Measurements from ENCODE around the gene ZMYND19. TPM values are rescaled to one million over a fixed set of nuclear protein-coding genes. Genes with fewer than 3 reads are reported as not detected.
"Not testable (repeated sequence)": the region's sequence is repeated elsewhere in the genome, so short reads cannot be mapped to it uniquely, and the experiment has no call there.

The ZMYND19 gene
- 22.2 TPM for total RNA-seq

DNA sequence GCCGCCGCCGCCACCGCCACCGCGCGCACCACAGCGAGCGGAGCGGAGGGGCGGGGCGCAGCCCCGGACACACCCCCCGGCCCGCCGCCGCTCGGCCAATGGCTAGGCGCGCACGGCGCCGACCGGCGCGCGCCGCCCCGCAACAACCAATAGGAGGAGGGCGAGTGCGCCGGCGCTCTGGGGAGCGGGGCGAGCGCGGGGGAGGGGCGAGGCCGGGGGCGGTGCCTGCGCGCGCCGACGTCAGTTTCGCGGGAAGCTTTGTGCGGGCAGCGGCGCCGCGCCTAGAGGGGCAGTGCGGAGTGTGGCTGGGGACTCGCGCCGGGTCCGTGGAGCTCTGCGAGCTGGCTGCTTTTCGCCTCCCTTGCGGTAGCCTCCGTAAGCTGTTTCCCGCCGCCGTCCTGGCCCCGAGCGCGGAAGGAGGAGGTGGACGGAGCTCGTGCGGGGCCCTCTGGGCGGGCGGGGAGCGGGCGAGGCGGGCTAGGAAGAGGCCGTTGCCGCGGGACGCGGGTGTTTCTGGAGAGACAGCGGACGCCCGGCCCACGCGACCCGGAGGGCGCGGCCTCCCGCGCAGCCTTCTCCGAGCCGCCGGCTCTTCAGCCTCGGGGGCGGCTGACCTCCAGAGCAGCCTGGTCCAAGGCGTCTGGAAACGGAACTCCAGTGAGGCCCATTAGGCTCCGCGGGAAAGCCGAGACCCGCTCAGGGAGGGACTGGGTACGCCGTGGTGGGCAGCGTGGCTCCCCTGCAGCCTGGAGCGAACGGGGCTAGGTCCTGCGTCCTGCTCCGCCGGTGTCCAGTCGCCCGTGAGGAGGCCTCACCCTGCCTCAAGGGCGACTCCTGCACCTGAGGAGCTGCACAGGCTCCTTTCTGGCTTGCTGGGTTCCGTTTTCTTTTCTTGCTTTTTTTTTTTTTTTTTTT is at the start of gene ZMYND19:
ZMYND19 (minus strand) TSS at position 44 of the 915 bp plus-strand sequence. CDS start 249 bp downstream, outside the sequence.
- peak; percentile 89 for DNase-seq (ENCODE audit: low spot score)

DNA sequence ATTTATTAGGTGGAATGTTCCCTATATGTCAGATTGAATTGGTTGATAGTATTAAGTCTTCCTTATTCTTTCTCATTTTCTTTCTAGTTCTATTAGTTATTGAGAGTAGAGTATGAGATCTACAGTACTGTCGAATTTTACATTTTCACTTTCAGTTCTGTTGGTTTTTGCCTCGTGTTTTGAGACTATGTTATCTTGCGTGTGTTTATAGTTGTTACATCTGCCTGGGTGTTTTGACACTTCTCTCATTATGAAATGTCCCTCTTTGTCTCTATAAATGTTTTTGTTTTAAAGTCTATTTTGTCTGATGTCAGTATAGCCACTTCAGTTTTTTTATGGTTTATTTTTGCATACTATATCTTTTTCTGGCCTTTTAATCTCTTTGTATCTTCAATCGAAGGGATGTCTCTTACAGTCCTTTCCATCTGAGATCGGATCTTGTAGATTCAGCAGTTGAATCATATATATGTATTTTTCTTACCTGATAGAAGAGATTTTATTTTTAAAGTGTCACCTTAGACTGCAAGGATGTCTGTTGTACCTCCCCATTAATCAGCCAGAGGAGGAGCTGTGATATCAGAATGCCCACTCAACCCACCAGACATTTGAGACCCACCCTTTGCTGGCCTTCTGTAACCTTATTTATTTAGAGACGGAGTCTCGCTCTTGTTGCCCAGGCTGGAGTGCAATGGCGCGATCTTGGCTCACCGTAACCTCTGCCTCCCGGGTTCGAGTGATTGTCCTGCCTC is 49.2 kb upstream of the ZMYND19 start:
- no peak for DNase-seq (ENCODE audit: low spot score)

DNA sequence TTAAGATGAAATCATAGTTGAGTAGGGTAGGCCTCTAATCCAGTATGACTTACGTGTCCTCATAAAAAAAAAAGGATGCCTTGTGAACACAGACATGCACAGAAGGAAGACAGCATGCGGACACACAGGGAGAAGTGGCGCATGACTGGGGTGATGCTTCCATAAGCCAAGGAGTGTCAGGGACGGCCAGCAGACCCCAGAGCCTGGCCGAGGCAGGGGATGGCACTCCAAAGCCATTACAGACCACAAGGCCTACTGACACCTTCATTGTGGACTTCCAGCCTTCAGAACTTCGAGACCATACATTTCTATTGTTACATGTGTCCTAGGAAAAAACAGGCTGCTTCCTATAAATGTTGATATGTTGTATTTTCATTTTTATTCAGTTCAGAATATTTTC is 48.4 kb upstream of the ZMYND19 start:
- no peak for DNase-seq (ENCODE audit: low spot score)

DNA sequence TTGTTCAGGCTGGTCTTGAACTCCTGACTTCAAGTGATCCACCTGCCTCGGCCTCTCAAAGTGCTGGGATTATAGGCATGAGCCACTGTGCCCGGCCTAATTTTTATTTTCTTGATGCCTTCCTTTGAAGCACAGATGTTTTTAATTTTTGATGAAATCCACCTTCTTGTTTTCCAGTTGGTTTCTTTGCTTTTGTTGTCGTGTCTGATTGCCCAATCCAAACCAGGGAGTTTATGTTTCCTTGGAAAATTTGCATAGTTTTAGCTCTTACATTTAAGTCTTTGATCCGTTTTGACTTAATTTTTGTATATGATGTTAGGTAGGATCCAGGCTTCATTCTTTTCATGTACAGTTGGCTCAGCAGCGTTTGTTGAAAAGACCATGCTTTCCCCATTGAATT is 43.7 kb upstream of the ZMYND19 start:
- DNase-seq (ENCODE audit: low spot score): no peak

DNA sequence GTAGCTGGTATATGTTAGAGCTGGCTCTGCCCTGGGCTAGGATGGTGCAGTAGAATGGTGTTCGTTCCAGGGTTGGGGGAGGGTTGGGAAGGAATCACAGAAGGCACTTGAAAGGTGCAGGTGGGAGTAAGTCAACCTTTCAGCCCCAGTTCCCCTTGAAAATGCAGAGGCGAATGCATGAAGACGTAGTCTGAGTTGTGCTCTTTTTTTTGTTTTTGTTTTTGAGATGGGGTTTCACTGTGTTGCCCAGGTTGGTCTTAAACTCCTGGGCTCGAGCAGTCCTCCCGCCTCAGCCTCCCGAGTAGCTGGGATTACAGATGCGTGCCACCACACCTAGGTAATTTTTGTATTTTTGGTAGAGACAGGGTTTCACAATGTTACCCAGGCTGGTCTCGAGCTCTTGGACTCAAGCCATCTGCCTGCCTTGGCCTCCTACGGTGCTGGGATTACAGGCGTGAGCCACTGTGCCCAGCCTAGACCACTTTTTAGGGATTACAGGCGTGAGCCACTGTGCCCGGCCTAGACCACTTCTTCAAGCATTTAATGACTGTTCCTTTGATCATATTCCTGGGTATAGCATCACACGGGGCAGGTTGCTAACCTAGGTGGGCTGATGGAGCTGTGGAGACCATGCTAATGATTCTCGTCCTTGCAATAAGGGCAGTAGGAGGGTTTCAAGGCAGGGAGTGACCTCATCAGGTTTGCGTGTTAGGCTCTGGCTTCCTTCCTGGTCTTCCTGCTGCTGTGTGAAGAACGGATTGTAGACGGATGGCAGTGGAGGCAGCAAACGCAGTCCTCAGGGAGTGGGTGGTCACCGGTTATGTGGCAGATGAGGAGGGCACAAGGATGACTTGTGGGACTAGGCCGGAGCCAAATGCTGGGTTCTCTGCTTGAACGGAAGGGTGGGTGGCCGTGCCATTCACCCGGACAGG is 42.2 kb upstream of the ZMYND19 start:
- DNase-seq (ENCODE audit: low spot score): no peak

DNA sequence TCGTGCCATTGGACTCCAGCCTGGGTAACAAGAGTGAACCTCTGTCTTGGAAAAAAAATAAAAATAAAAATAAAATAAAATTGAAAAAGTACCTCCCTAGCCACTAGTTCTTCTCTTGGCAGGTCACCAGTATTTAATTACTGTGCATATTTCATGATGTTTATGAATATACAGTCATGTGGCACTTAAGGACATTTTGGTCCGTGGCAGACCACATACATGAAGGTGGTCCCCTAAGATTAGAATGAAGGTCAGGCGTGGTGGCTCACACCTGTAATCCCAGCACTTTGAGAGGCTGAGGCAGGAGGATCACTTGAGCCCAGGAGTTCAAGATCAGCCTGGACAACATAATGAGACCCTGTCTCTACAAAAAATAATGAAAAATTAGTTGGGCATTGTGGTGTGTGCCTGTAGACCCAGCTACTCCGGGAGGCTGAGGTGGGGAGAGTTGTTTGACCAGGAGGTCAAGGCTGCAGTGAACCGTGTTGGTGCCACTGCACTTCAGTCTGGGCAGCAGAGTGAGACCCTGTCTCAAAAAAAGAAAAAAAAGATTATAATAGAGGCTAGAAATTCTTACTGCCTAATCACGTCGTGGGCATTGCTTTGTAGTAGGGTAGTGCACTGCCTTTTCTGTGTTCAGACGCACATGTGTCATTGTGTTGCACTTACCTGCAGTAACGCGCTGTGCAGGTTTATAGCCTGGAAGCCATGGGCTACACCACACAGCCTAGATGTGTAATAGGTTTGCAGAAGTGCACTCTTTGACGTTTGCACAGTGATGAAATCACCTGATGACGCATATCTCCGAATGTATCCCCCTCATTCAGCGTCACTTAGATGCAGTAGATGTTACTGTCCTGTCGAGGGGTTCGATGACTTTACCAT is 41.3 kb upstream of the ZMYND19 start:
- no peak for DNase-seq (ENCODE audit: low spot score)

DNA sequence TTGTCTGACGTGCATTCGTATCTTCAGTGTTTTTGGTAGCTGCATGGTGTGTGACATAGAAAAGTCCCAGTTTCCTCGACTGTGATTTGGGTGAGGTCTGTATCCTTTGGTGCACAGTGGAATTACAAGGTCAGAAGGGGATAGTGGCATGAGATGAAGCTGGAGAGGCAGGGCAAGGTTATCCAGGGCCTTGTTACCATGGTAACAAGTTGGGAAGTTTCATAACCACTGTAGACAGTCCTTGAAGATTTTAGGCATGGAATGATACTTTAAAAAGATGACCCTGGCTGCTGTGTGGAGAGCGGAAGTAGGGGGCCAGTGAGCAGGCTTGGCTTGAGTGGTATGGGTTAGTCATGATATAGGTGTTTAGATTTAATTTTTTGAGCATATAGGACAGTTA is 40.4 kb upstream of the ZMYND19 start:
- DNase-seq (ENCODE audit: low spot score): no peak

DNA sequence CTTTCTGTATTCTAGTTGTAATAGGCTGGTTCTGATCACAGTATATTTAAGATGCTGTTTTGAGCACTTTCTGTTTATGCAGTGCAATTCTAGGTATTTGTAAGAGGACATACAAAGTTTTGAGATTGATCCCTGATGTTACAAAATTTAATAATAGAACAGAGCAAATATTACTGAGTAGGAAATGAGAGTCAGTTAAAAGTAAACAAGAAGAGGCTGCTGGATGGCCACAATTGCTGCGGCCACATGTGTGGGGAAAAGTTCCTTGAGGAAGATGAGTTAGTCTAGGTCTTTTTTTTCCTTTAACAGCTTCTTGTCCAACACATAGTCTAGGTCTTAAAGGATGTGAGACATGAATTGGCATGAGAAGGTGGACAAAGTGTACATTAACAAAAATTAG is 39.8 kb upstream of the ZMYND19 start:
- no peak for DNase-seq (ENCODE audit: low spot score)

DNA sequence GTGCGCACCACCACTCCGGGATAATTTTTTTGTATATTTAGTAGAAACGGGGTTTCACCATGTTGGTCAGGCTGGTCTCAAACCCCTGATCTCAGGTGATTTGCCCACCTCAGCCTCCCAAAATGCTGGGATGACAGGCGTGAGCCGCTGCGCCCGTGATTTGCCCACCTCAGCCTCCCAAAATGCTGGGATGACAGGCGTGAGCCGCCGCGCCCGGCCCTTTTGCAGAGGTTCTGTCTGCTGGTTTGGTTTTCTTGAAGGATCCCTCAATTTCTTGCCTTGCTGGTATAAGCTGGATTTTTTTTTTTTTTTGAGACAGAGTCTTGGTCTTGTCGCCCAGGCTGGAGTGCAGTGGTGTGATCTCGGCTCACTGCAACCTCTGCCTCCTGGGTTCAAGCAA is 37.1 kb upstream of the ZMYND19 start:
- DNase-seq (ENCODE audit: low spot score): not testable (repeated sequence)

DNA sequence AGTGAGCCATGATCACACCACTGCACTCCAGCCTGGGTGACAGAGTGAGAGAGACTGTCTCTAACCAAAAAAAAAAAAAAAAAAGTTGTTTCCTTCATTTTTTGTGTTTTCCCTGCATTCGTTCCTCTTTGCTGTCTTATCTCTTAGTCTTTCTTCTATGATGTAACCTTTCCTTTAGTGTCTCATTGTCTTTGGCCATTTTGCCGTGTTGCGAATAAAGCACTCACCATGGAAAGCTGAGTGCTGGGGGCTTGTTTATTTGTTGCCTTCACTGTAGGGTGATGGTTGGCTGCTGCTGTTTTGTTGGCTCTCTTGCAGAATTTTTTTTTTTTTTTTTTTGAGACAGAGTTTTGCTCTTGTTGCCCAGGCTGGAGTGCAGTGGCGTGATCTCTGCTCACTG is 36.2 kb upstream of the ZMYND19 start:
- no peak for DNase-seq (ENCODE audit: low spot score)

DNA sequence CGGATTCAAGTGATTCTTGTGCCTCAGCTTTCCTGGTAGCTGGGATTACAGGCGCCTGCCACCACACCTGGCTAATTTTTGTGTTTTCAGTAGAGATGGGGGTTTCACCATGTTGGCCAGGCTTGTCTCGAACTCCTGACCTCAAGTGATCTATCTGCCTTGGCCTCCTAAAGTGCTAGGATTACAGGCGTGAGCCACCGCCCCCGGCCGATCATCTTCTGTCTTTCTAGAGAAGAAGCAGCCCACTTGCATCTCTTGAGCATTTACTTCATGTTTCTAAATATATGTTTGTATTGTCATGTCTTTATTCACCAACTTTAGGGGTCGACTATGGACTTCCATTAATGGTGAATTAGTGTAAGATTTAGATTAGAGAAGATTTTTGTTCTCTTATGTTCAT is 31.9 kb upstream of the ZMYND19 start:
- not testable (repeated sequence) for DNase-seq (ENCODE audit: low spot score)

DNA sequence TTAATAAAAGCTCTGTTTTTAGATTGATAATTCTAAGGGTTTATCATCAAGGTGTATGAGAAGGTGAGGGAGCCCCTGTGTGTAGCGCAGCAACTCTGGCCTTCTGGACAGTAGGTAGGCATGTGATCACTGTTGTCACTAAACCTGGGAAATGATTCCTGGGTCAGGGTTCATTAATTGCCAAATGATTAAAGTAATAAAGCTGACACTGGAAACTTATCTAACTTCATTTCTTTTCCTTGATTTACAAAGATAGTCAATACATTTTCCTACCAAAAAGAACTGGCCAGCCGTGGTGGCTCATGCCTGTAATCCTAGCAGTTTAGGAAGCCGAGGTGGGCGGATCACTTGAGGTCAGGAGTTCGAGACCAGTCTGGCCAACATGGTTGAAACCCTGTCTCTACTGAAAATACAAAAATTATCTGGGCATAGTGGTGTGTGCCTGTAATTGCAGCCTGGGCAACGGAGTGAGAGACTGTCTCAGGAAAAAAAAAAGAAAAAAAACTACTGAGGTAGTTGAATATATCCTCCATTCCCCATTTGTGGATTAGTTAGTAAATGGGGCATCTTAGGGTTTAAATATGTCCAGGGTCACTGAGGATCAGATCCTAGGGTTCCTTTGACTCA is 30.9 kb upstream of the ZMYND19 start:
- no peak for DNase-seq (ENCODE audit: low spot score)

DNA sequence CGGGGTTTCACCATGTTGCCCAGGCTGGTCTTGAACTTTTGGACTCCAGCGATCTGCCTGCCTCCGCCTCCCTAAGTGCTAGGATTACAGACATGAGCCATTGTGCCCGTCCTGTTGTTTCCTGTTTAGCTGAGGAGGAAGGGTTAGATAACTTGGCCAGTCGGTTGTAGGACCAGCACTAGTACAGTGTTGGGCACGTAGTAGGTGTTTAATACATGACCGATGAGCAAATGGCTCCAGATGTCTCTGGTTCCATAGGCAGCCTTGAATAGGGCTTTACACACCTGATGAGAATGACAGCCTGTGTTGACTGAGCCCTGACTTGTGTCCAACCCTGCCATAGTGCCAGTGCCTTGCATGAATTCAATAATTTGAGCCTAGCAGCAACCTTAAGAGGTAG is 30.3 kb upstream of the ZMYND19 start:
- DNase-seq (ENCODE audit: low spot score): no peak

DNA sequence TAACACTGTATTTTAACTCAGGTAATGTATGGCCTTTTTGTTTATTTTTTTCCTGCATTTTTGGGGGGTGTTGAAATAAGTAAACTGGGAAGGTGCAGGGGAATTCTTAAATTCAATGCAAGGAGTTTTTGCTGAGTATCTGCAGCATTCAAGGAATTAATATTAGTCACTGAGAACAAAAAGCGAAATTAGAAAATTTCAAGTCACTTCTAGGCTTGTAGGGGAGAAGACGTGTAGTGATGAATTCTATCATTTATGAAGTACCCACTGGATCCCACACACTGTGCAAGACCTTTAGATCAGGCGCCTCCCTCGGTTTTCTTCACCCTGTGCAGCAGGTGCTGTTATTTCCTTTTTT is 29.7 kb upstream of the ZMYND19 start:
- no peak for DNase-seq (ENCODE audit: low spot score)

DNA sequence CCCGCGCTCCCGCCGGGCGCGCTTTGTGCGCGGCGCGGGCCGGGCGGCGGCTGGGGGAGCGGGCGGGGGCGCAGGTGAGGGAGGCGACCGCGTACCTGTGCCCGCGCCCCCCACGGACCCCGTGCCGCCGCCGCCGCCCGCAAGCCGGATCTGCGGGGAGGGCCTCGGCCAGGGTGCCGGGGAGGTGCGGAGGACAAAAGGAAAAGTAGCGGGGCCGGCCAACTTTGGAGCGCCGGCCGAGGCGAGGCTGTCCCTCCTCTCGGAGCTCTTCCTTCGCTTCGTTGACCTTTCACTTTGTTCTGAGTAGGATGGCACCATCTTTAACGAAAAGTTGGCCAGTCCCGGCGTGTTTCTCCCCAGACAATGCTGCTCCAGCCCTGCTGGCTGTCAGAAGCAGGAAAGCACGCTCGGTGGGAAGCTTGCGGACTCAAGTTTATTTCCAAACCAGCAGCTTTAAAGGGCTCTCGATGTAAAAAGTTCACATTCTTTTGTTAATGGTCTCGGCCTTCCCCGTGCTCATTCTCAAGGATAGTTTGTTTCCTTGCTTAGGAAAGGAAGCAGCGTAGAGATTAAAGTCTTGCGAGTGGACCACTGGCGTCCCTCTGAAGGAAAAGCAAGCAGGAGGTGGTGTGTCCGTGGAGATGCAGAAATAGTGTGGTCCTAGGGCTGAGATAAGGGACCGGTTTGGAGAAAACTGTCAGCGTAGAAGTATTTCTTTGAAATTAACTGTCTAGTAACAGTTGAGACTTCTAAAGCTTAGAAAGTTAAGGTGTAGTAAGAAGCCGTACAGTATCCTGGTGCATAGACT is 29.1 kb upstream of the ZMYND19 start:
- DNase-seq (ENCODE audit: low spot score): no peak

DNA sequence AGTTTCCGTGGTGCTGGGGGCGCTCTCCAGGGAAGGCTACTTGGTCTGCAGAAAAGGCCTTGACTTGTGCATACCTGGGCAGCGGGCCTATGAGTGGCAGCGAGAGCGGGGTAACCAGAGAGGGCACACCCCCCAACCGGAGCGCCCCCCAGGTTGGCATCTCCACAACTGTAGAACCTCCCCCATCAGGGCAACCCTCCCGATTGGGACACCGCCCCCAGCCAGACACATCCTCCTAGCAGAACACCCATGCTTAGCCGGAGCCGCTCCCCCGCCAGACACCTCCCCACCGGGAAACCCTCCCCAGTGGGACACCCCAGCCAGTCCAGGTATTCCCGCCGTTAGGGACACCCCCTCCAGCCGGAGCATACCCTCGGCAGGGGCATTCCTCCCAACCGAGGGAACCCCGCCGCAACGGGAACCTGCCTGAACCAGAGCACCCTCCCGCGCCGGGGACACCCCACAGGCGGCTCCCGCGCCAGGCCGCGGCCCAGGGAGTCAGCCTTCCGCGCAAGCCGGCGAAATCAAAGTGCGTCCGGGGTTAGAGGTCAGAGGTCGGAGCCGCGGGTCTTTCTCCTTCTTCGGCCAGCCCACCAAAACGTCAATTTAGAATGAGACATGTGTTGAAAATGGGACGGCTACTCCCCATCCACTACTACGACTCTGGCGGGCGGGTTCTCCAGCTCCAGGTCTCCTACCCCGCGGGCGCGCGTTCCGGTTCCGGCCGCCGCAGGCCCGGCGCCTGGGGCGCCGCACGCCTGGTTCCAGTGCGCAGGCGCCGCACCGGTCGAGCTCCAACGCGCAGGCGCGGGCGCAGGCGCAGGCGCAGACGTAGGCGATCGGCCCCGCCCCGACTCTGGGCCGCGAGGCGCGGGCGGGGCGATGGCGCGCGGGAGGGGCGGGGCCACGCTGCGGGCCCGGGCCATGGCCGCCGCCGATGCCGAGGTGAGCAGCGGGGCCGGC is 28.1 kb upstream of the ZMYND19 start, which contains the start of gene EHMT1:
EHMT1 (plus strand) TSS at position 901 of the 963 bp plus-strand sequence; CDS start at position 925, 24 bp downstream.
- DNase-seq (ENCODE audit: low spot score): peak; percentile 90

DNA sequence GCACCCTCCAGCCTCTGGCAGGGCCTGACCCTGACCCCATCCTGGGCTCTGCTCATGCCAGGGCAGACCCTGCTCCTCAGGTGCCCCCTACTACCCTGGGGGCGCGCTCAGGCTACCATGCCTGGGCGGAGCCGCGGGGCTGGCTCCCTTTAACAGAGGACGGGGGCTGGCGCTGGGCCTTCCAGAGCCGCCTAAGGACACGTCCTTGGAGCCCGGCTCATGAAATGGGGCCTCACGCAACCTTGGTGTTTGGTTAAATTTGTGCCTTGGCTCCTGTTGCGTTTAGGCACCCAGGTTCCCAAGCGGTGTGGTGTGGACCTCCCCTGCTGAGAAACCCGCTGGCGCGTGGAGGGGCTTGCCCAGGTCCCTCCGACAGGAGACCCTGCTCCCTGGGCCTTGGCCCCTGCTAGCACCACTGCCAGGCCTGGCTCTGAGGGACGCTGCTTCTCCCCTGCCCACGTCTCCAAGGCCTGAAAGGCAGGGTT is 25.1 kb upstream of the ZMYND19 start:
- DNase-seq (ENCODE audit: low spot score): no peak
